Dendritic cell treated with granulocyte-macrophage colony-stimulating factor and Interleukin-4, amounts not matched to agents 40 ng/mL and 50 ng/mL, for 4 days (primary cell): ENCODE data around the gene TMEM191C.
"Not testable (repeated sequence)": the region's sequence is repeated elsewhere in the genome, so short reads cannot be mapped to it uniquely, and the experiment has no call there.

Experiments used
- H3K27ac Mint-ChIP-seq: one replicate; pipeline ENCODE4 v1.8.0; 2022; ENCODE audit warnings: mild to moderate bottlenecking, mixed read lengths
- H3K27me3 Mint-ChIP-seq: one replicate; pipeline ENCODE4 v1.8.0; 2022; ENCODE audit warnings: mild to moderate bottlenecking, mixed read lengths
- H3K36me3 Mint-ChIP-seq: one replicate; pipeline ENCODE4 v1.8.0; 2022; ENCODE audit warnings: low read depth, mixed read lengths
- H3K4me1 Mint-ChIP-seq: one replicate; pipeline ENCODE4 v1.8.0; 2022; ENCODE audit warnings: low read depth, mixed read lengths
- H3K4me3 Mint-ChIP-seq: one replicate; pipeline ENCODE4 v1.8.0; 2022; ENCODE audit warnings: mild to moderate bottlenecking, moderate library complexity, mixed read lengths
- H3K9me3 Mint-ChIP-seq: one replicate; pipeline ENCODE4 v1.8.0; 2022; ENCODE audit warnings: mixed read lengths
- intact Hi-C: fragments of 100-400 bp; cut with micrococcal nuclease; formaldehyde crosslinking; loops from one replicate; pipeline ENCODE4 v1.15.0; 2022

The TMEM191C gene

GRCh38 chr22:21467337-21468193 is at the start of gene TMEM191C:
Gene TMEM191C (plus strand): TSS chr22:21467387. CDS start chr22:21467460, 73 bp downstream.
- H3K36me3 Mint-ChIP-seq, H3K9me3 Mint-ChIP-seq, intact Hi-C loops, H3K27me3 Mint-ChIP-seq, H3K4me1 Mint-ChIP-seq: not testable (repeated sequence)
- H3K4me3 Mint-ChIP-seq: peak within 1 kb of the TSS; percentile 76
- peak within 1 kb of the TSS; percentile 84 for H3K27ac Mint-ChIP-seq

- H3K27me3 Mint-ChIP-seq, H3K9me3 Mint-ChIP-seq, H3K4me1 Mint-ChIP-seq, H3K36me3 Mint-ChIP-seq, H3K4me3 Mint-ChIP-seq, intact Hi-C loops, H3K27ac Mint-ChIP-seq: not testable (repeated sequence)
Measured at GRCh38 chr22:21417853-21418252, 49.3 kb upstream of the TMEM191C start.

GRCh38 chr22:21418974-21419638 is 48.1 kb upstream of the TMEM191C start:
- H3K4me1 Mint-ChIP-seq, intact Hi-C loops, H3K9me3 Mint-ChIP-seq, H3K27me3 Mint-ChIP-seq, H3K27ac Mint-ChIP-seq, H3K36me3 Mint-ChIP-seq, H3K4me3 Mint-ChIP-seq: not testable (repeated sequence)

GRCh38 chr22:21420180-21420763 is 46.9 kb upstream of the TMEM191C start:
- H3K27me3 Mint-ChIP-seq, intact Hi-C loops: not testable (repeated sequence)

GRCh38 chr22:21424084-21424709 is 43.0 kb upstream of the TMEM191C start:
- H3K9me3 Mint-ChIP-seq, H3K4me1 Mint-ChIP-seq, H3K27ac Mint-ChIP-seq, H3K36me3 Mint-ChIP-seq, H3K27me3 Mint-ChIP-seq, intact Hi-C loops, H3K4me3 Mint-ChIP-seq: not testable (repeated sequence)

More at GRCh38 chr22:21420180-21420763, 46.9 kb upstream of the TMEM191C start:
- H3K4me1 Mint-ChIP-seq, H3K4me3 Mint-ChIP-seq, H3K36me3 Mint-ChIP-seq, H3K27ac Mint-ChIP-seq, H3K9me3 Mint-ChIP-seq: not testable (repeated sequence)

- H3K27ac Mint-ChIP-seq, intact Hi-C loops, H3K4me1 Mint-ChIP-seq, H3K36me3 Mint-ChIP-seq, H3K4me3 Mint-ChIP-seq, H3K27me3 Mint-ChIP-seq, H3K9me3 Mint-ChIP-seq: not testable (repeated sequence)
Measured at GRCh38 chr22:21434378-21435233, 32.6 kb upstream of the TMEM191C start.

- H3K27ac Mint-ChIP-seq, intact Hi-C loops, H3K36me3 Mint-ChIP-seq, H3K27me3 Mint-ChIP-seq, H3K4me1 Mint-ChIP-seq, H3K9me3 Mint-ChIP-seq, H3K4me3 Mint-ChIP-seq: not testable (repeated sequence)
Measured at GRCh38 chr22:21435998-21436810, 31.0 kb upstream of the TMEM191C start.

- H3K4me3 Mint-ChIP-seq, H3K27ac Mint-ChIP-seq, intact Hi-C loops, H3K36me3 Mint-ChIP-seq, H3K27me3 Mint-ChIP-seq, H3K9me3 Mint-ChIP-seq, H3K4me1 Mint-ChIP-seq: not testable (repeated sequence)
Measured at GRCh38 chr22:21438013-21438412, 29.2 kb upstream of the TMEM191C start.

GRCh38 chr22:21440018-21440636 is 27.1 kb upstream of the TMEM191C start:
- H3K9me3 Mint-ChIP-seq, H3K27ac Mint-ChIP-seq, H3K4me3 Mint-ChIP-seq, H3K27me3 Mint-ChIP-seq, intact Hi-C loops, H3K4me1 Mint-ChIP-seq: not testable (repeated sequence)
- peaks cover 25% of the 10 kb centered on the region for H3K36me3 Mint-ChIP-seq

- H3K4me1 Mint-ChIP-seq, H3K27ac Mint-ChIP-seq, H3K27me3 Mint-ChIP-seq, intact Hi-C loops, H3K9me3 Mint-ChIP-seq, H3K4me3 Mint-ChIP-seq: not testable (repeated sequence)
- peaks cover 31% of the 10 kb centered on the region for H3K36me3 Mint-ChIP-seq
Measured at GRCh38 chr22:21440676-21441075, 26.5 kb upstream of the TMEM191C start.

- H3K4me3 Mint-ChIP-seq, H3K4me1 Mint-ChIP-seq, H3K27ac Mint-ChIP-seq, H3K27me3 Mint-ChIP-seq, H3K9me3 Mint-ChIP-seq, intact Hi-C loops: not testable (repeated sequence)
- peaks cover 36% of the 10 kb centered on the region for H3K36me3 Mint-ChIP-seq
Measured at GRCh38 chr22:21441170-21441569, 26.0 kb upstream of the TMEM191C start.

- H3K36me3 Mint-ChIP-seq: peaks cover 45% of the 10 kb centered on the region
- H3K27ac Mint-ChIP-seq, H3K9me3 Mint-ChIP-seq, intact Hi-C loops, H3K27me3 Mint-ChIP-seq, H3K4me3 Mint-ChIP-seq, H3K4me1 Mint-ChIP-seq: not testable (repeated sequence)
Measured at GRCh38 chr22:21442123-21442522, 25.1 kb upstream of the TMEM191C start.

- H3K4me1 Mint-ChIP-seq, intact Hi-C loops, H3K4me3 Mint-ChIP-seq, H3K27ac Mint-ChIP-seq, H3K27me3 Mint-ChIP-seq, H3K9me3 Mint-ChIP-seq: not testable (repeated sequence)
- H3K36me3 Mint-ChIP-seq: peaks cover 50% of the 10 kb centered on the region
Measured at GRCh38 chr22:21442646-21443045, 24.5 kb upstream of the TMEM191C start.
